Measurements from ENCODE around the gene ALG12. TPM values are rescaled to one million over a fixed set of nuclear protein-coding genes. Genes with fewer than 3 reads are reported as not detected.

ALG12 gene
- total and polyA plus RNA-seq, 2 of the 13 experiments (the other 11 are each of a cell fraction or from before 2014, with no cell fraction given), result 7.8 to 15.8 TPM

GRCh38 chr22:49951678-49951985 is 33.4 kb upstream of the ALG12 start (continued):
- TF ChIP-seq POGK (CRISPR knock-in tag; conservative IDR thresholded peaks at IDR 0.05) (no peak), ELF1 (CRISPR knock-in tag; IDR thresholded peaks at IDR 0.05) (no peak), ZBTB42 (CRISPR knock-in tag; IDR thresholded peaks at IDR 0.05) (no peak; the same call in 1 of the 2 replicates), MYC (CRISPR knock-in tag; IDR thresholded peaks at IDR 0.05; ENCODE audit: borderline replicate concordance) (no peak), ELF3 (CRISPR knock-in tag; IDR thresholded peaks at IDR 0.05) (0 out of 2 replicates have a peak, but pooled peaks have one; percentile 5), CSRNP1 (CRISPR knock-in tag; IDR thresholded peaks at IDR 0.05) (no peak; the same call in 1 of the 2 replicates), ARNTL (CRISPR knock-in tag; IDR thresholded peaks at IDR 0.05) (no peak), ZFP37 (CRISPR knock-in tag; IDR thresholded peaks at IDR 0.05; ENCODE audit: borderline replicate concordance) (no peak), ZNF230 (CRISPR knock-in tag; IDR thresholded peaks at IDR 0.05) (no peak), HDAC2 (CRISPR knock-in tag; IDR thresholded peaks at IDR 0.05) (no peak), RBFOX2 (IDR thresholded peaks at IDR 0.05; ENCODE audit: low read depth, low read length) (0 out of 2 replicates have a peak, but pooled peaks have one; percentile 40), BRF2 (CRISPR knock-in tag; IDR thresholded peaks at IDR 0.05) (no peak), SNAPC2 (CRISPR knock-in tag; IDR thresholded peaks at IDR 0.05) (no peak), PITX1 (CRISPR knock-in tag; IDR thresholded peaks at IDR 0.05) (no peak), ZNF598 (CRISPR knock-in tag; IDR thresholded peaks at IDR 0.05; ENCODE audit: borderline replicate concordance) (no peak), HMG20B (CRISPR knock-in tag; conservative IDR thresholded peaks at IDR 0.05) (no peak), ZNF746 (CRISPR knock-in tag; IDR thresholded peaks at IDR 0.05) (no peak), GPN1 (CRISPR knock-in tag; IDR thresholded peaks at IDR 0.05; ENCODE audit: borderline replicate concordance) (no peak), ZNF724P (CRISPR knock-in tag; IDR thresholded peaks at IDR 0.05; ENCODE audit: borderline replicate concordance) (no peak), GATAD2A (CRISPR knock-in tag; IDR thresholded peaks at IDR 0.05) (no peak), MTERF4 (CRISPR knock-in tag; IDR thresholded peaks at IDR 0.05) (no peak), MEIS1 (CRISPR knock-in tag; IDR thresholded peaks at IDR 0.05; ENCODE audit: borderline replicate concordance) (0 out of 2 replicates have a peak, but pooled peaks have one; percentile 49), ZNF530 (CRISPR knock-in tag; IDR thresholded peaks at IDR 0.05; ENCODE audit: low read depth) (no peak)
